Measurements from ENCODE around the gene MRPL55. TPM values are rescaled to one million over a fixed set of nuclear protein-coding genes. Genes with fewer than 3 reads are reported as not detected.

The MRPL55 gene
- total RNA-seq, 1 donor from 2014 or later, result 73.5 TPM

GRCh38 chr1:228070851-228071250, 38.2 kb downstream of the MRPL55 start:
- H3K27me3 ChIP-seq (ENCODE audit: control insufficient read depth, insufficient read depth, low read length), result peaks cover 38% of the 10 kb centered on the region
- no peak for DNase-seq (ENCODE audit: low read depth)
- no peaks in the 10 kb centered on the region for H3K36me3 ChIP-seq (ENCODE audit: control insufficient read depth, insufficient read depth, low read length)
- no peak for TF ChIP-seq CTCF (IDR thresholded peaks at IDR 0.05; ENCODE audit: insufficient read depth, low read length, poor library complexity, severe bottlenecking)
- no peak overlapping the region for H3K4me3 ChIP-seq (ENCODE audit: low read depth, low read length)

GRCh38 chr1:228070173-228070572, 38.9 kb downstream of the MRPL55 start:
- Histone ChIP-seq H3K27me3 (ENCODE audit: control insufficient read depth, insufficient read depth, low read length) (peaks cover 33% of the 10 kb centered on the region), H3K36me3 (ENCODE audit: control insufficient read depth, insufficient read depth, low read length) (no peaks in the 10 kb centered on the region), H3K4me3 (ENCODE audit: low read depth, low read length) (no peak overlapping the region)
- no peak for TF ChIP-seq CTCF (IDR thresholded peaks at IDR 0.05; ENCODE audit: insufficient read depth, low read length, poor library complexity, severe bottlenecking)
- DNase-seq (ENCODE audit: low read depth), result no peak

GRCh38 chr1:228068359-228068758, 40.7 kb downstream of the MRPL55 start:
- TF ChIP-seq CTCF (IDR thresholded peaks at IDR 0.05; ENCODE audit: insufficient read depth, low read length, poor library complexity, severe bottlenecking), result no peak
- DNase-seq (ENCODE audit: low read depth), result no peak
- Histone ChIP-seq H3K36me3 (ENCODE audit: control insufficient read depth, insufficient read depth, low read length) (no peaks in the 10 kb centered on the region), H3K4me3 (ENCODE audit: low read depth, low read length) (no peak overlapping the region), H3K27me3 (ENCODE audit: control insufficient read depth, insufficient read depth, low read length) (peaks cover 28% of the 10 kb centered on the region)

DNA sequence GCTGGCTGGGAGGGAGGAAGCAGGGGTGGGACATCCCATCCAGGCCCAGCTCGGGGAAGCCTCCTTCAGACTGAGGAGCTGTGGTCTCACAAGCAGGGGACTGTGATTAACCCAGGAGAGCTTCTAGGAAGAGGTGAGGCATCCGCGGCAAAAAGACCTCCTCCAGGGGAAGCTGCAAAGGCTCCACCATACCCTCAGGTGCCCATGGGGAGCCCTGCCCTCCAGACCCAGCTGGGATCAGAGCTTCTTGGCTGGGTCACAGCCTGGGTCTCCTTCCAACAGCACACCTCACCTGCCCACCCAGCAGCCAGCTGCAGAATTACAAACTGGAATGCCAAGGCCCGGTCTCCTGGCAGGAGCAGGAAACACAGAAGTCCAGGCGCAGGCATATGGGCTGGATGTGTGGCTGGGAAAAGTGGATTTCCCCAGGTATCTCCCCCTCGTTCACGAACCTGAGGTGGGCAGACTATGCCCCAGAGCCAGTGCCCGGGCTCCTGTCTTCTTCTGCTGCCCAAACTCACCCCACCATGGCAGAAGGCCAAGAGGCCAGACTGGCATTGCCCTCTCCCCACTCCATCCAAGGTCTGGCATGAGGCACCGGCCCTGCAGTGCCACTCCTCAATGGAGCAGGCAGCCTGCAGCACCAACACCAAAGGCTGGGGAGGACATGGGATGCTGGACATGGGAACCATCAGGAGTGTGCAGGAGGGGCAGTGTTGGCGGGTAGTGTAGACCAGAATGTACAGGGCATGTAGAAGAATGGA, 42.0 kb downstream of the MRPL55 start:
- no peak overlapping the region for H3K4me3 ChIP-seq (ENCODE audit: low read depth, low read length)
- no peaks in the 10 kb centered on the region for H3K36me3 ChIP-seq (ENCODE audit: control insufficient read depth, insufficient read depth, low read length)
- DNase-seq (ENCODE audit: low read depth), result no peak
- no peak for TF ChIP-seq CTCF (IDR thresholded peaks at IDR 0.05; ENCODE audit: insufficient read depth, low read length, poor library complexity, severe bottlenecking)
- peaks cover 19% of the 10 kb centered on the region for H3K27me3 ChIP-seq (ENCODE audit: control insufficient read depth, insufficient read depth, low read length)

- H3K36me3 ChIP-seq (ENCODE audit: control insufficient read depth, insufficient read depth, low read length), result no peaks in the 10 kb centered on the region
- no peak for DNase-seq (ENCODE audit: low read depth)
- H3K27me3 ChIP-seq (ENCODE audit: control insufficient read depth, insufficient read depth, low read length), result peaks cover 19% of the 10 kb centered on the region
- no peak overlapping the region for H3K4me3 ChIP-seq (ENCODE audit: low read depth, low read length)
- TF ChIP-seq CTCF (IDR thresholded peaks at IDR 0.05; ENCODE audit: insufficient read depth, low read length, poor library complexity, severe bottlenecking), result no peak
Observed at GRCh38 chr1:228066416-228066815, 42.7 kb downstream of the MRPL55 start.
